HG03103 (cell line): ENCODE measurements around the gene PFKP.

Source experiments
- ATAC-seq: cut with Tn5 transposase; IDR thresholded peaks from one replicate; pipeline ENCODE4 v1.9.1; 2021; ENCODE audit warnings: low read depth; ENCODE audit not compliant: unreplicated experiment

The PFKP gene

GRCh38 chr10:3129581-3130340 is 62.4 kb downstream of the PFKP start:
- ATAC-seq = no peak

GRCh38 chr10:3131098-3131497 is 63.8 kb downstream of the PFKP start:
- no peak for ATAC-seq

GRCh38 chr10:3132036-3133025 is 65.0 kb downstream of the PFKP start:
- no peak for ATAC-seq

GRCh38 chr10:3133948-3134347 is 66.6 kb downstream of the PFKP start:
- no peak for ATAC-seq

GRCh38 chr10:3135006-3135405 is 67.7 kb downstream of the PFKP start:
- no peak for ATAC-seq

- ATAC-seq = no peak
Measured at GRCh38 chr10:3136336-3136735, 69.0 kb downstream of the PFKP start.

GRCh38 chr10:3136763-3137611 is 69.6 kb downstream of the PFKP start:
- ATAC-seq = no peak

- no peak for ATAC-seq
Measured at GRCh38 chr10:3137958-3138726, 70.8 kb downstream of the PFKP start.

GRCh38 chr10:3139216-3139910 is 72.0 kb downstream of the PFKP start:
- no peak for ATAC-seq

GRCh38 chr10:3140280-3140679 is 72.9 kb downstream of the PFKP start:
- no peak for ATAC-seq

GRCh38 chr10:3141351-3142005 is 74.1 kb downstream of the PFKP start:
- no peak for ATAC-seq

GRCh38 chr10:3142146-3142875 is 75.0 kb downstream of the PFKP start:
- no peak for ATAC-seq

GRCh38 chr10:3143366-3143765 is 76.0 kb downstream of the PFKP start:
- ATAC-seq = no peak

GRCh38 chr10:3143791-3144434 is 76.6 kb downstream of the PFKP start:
- ATAC-seq = no peak

- ATAC-seq = no peak
Measured at GRCh38 chr10:3145366-3145765, 78.0 kb downstream of the PFKP start.

- ATAC-seq = no peak
Measured at GRCh38 chr10:3146289-3146688, 78.9 kb downstream of the PFKP start.

GRCh38 chr10:3147117-3147820 is 79.9 kb downstream of the PFKP start:
- no peak for ATAC-seq
